Esophagus squamous epithelium (tissue), 4 donors: Measurements from ENCODE around the gene PURA.

Experiments used
- POLR2A ChIP-seq, 4 donors: fragments of 450-650 bp; IDR thresholded peaks; one replicate each; pipeline ENCODE4 v1.6.1; 2017; ENCODE audit warnings: antibody characterized with exemption in 4 of 4, mild to moderate bottlenecking in 4 of 4, moderate library complexity in 3 of 4
- TF ChIP-seq, protein P1 (sequence below), 6 experiments: fragments of 450-650 bp in 4 of 6; fragments of 200-600 bp in 2 of 6; sonication (generic) in 2 of 6; IDR thresholded peaks; one replicate each; pipeline ENCODE4 v1.5.1; 2016 to 2019; ENCODE audit warnings: antibody characterized with exemption in 6 of 6, mild to moderate bottlenecking in 4 of 6, moderate library complexity in 4 of 6

DNA sequence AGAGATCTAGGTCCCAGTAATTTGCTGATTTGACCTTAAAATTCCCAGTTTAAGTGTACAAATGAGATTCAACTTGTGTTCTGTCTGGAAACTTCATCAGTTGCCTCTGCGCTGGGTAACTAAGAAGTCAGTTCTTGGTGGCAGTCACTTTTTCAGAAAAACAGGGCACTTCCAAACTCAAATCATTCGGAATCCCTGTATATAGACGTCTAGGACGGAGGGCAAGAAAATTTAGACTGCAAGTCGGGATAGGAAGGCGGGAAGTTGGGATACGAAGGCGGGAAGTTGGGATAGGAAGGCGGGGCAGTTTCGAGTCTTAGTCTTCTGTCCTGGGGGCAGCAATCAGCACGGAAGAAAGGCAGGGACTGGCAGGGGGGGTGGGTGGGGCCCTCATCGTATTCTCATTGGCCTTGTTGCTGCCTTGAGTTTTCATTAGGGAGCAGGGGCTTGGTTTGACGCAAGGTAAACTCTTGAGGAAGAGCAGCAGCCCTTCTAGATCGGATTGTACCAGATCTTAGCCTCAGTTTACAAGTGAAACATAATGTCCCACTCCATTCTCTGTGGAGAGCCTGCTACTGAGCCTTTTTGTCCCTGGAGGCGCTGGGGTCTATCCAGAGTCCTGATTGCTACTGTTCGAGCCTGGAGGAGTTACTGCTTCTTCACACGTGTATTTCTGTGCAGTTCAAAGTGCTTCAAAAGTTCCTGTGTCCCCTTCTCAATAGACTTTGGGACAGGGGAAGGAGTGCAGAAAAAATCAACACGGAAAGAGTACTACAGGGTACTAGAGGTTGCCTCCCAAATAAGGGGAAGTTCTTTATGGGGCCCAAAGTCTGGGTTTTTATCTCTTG lies 2.7 kb upstream of the PURA start:
- TF ChIP-seq POLR2A (IDR thresholded peaks at IDR 0.05): no peak
- TF ChIP-seq, protein P1, sequence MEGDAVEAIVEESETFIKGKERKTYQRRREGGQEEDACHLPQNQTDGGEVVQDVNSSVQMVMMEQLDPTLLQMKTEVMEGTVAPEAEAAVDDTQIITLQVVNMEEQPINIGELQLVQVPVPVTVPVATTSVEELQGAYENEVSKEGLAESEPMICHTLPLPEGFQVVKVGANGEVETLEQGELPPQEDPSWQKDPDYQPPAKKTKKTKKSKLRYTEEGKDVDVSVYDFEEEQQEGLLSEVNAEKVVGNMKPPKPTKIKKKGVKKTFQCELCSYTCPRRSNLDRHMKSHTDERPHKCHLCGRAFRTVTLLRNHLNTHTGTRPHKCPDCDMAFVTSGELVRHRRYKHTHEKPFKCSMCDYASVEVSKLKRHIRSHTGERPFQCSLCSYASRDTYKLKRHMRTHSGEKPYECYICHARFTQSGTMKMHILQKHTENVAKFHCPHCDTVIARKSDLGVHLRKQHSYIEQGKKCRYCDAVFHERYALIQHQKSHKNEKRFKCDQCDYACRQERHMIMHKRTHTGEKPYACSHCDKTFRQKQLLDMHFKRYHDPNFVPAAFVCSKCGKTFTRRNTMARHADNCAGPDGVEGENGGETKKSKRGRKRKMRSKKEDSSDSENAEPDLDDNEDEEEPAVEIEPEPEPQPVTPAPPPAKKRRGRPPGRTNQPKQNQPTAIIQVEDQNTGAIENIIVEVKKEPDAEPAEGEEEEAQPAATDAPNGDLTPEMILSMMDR (IDR thresholded peaks at IDR 0.05): no peak
